Stimulated activated naive CD8-positive, alpha-beta T cell treated with anti-CD3 and anti-CD28 coated beads, Interleukin-15, amount 100 ng/mL, for 72 hours (primary cell): ENCODE data around the gene USP10.
A peak's percentile ranks its signal among the peaks of the same experiment; 100 is the strongest.

Experiments used
- ATAC-seq: fragments of 150-1000 bp; cut with Tn5 transposase; 2 replicates; pipeline ENCODE4 v1.10.0; 2021; ENCODE audit warnings: mild to moderate bottlenecking, moderate library complexity
- DNase-seq, 2 donors: peaks; one replicate each; pipeline ENCODE4 v3.0.0; 2021 to 2022
- H3K27ac Mint-ChIP-seq, 2 donors: one replicate each; pipeline ENCODE4 v1.8.0; 2022; ENCODE audit warnings: mild to moderate bottlenecking in 2 of 2, mixed read lengths in 2 of 2, moderate library complexity in 2 of 2
- H3K27me3 Mint-ChIP-seq: one replicate; pipeline ENCODE4 v1.8.0; 2022; ENCODE audit warnings: mixed read lengths
- H3K4me1 Mint-ChIP-seq: one replicate; pipeline ENCODE4 v1.8.0; 2022; ENCODE audit warnings: mild to moderate bottlenecking, mixed read lengths
- H3K4me3 Mint-ChIP-seq, 2 donors: one replicate each; pipeline ENCODE4 v1.8.0; 2022; ENCODE audit warnings: mild to moderate bottlenecking in 2 of 2, mixed read lengths in 2 of 2, moderate library complexity in 1 of 2
- H3K9me3 Mint-ChIP-seq, 2 donors: one replicate each; pipeline ENCODE4 v1.8.0; 2022; ENCODE audit warnings: mixed read lengths in 2 of 2

USP10 gene

GRCh38 chr16:84800158-84800978 is 100.6 kb downstream of the USP10 start:
- DNase-seq, result no peak
- Mint-ChIP-seq H3K9me3 (peaks cover 0 to 8% of the 10 kb centered on the region in 2 donors), H3K4me1 (no peaks in the 10 kb centered on the region)

DNA sequence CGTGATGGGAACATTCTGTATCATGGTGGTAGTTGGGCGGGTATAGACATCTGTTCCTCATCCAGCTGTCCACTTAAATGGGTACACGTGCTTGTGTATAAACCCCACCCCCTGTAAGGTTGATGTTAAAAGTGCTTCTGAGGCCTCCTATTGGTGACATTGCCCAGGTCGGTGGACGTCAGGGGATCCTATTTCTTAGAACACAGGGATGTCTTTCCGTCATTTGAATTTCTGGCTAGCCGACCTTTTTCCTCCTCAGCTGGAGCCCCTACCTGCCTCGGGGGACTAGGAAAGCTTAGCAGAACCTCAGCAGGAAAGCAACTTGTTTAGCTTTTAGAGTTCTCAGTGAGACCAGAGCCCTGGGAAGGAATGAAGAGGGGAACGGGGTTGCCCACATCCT is 103.3 kb downstream of the USP10 start:
- peaks cover 0 to 8% of the 10 kb centered on the region in 2 donors for H3K9me3 Mint-ChIP-seq
- DNase-seq (no peak), ATAC-seq (no peak)
- H3K27ac Mint-ChIP-seq, result no peak overlapping the region
- peaks cover 8% of the 10 kb centered on the region for H3K27me3 Mint-ChIP-seq
- no peak overlapping the region for H3K4me3 Mint-ChIP-seq
- H3K4me1 Mint-ChIP-seq, result peaks cover 7% of the 10 kb centered on the region

More at GRCh38 chr16:84800158-84800978, 100.6 kb downstream of the USP10 start:
- H3K4me3 Mint-ChIP-seq, result no peak overlapping the region
- H3K27me3 Mint-ChIP-seq, result peaks cover 3% of the 10 kb centered on the region
- H3K27ac Mint-ChIP-seq, result no peak overlapping the region
- ATAC-seq, result no peak

- H3K4me3 Mint-ChIP-seq, result no peak overlapping the region
- H3K27ac Mint-ChIP-seq, result no peak overlapping the region
- peaks cover 0 to 8% of the 10 kb centered on the region in 2 donors for H3K9me3 Mint-ChIP-seq
- H3K27me3 Mint-ChIP-seq, result peaks cover 8% of the 10 kb centered on the region
- H3K4me1 Mint-ChIP-seq, result peaks cover 7% of the 10 kb centered on the region
- DNase-seq (no peak), ATAC-seq (no peak)
Measured at GRCh38 chr16:84804326-84804725, 104.5 kb downstream of the USP10 start.

- DNase-seq, result peak in 1 of 2 donors; percentile 29
- peaks cover 8% of the 10 kb centered on the region for H3K27me3 Mint-ChIP-seq
- no peak overlapping the region for H3K27ac Mint-ChIP-seq
- peak; percentile 64 for ATAC-seq
- peak overlapping the region in 1 of 2 donors; percentile 18 for H3K4me3 Mint-ChIP-seq
- no peaks in the 10 kb centered on the region for H3K9me3 Mint-ChIP-seq
- H3K4me1 Mint-ChIP-seq, result peaks cover 22% of the 10 kb centered on the region
Measured at GRCh38 chr16:84806256-84806889, 106.6 kb downstream of the USP10 start.

- Mint-ChIP-seq H3K4me3 (no peak overlapping the region), H3K27ac (no peak overlapping the region), H3K4me1 (peaks cover 22% of the 10 kb centered on the region), H3K27me3 (peaks cover 8% of the 10 kb centered on the region), H3K9me3 (no peaks in the 10 kb centered on the region)
- ATAC-seq, result no peak
- no peak for DNase-seq
Measured at GRCh38 chr16:84806890-84807258, 107.1 kb downstream of the USP10 start.

DNA sequence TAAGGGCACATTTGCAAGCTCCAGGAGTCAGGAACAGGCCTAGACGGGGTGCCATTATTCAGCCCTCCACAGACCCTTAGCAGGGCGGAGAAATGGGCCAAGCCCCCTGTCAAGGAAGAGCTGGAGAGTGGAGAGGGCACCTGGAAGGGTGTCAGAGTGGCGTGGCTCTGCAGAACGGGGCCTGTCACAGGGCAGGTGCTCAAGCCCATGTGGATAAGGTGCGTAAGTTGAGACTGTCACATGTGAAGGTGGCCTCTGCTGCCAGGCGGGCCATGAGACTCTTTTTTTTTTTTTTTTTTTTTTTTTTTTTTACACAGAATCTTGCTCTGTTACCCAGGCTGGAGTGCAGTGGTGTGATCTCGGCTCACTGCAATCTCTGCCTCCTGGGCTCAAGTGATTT is 108.0 kb downstream of the USP10 start:
- Mint-ChIP-seq H3K27me3 (peaks cover 10% of the 10 kb centered on the region), H3K4me3 (no peak overlapping the region), H3K27ac (no peak overlapping the region), H3K4me1 (peaks cover 27% of the 10 kb centered on the region), H3K9me3 (no peaks in the 10 kb centered on the region)
- DNase-seq (no peak), ATAC-seq (no peak)

GRCh38 chr16:84808826-84809225 is 109.0 kb downstream of the USP10 start:
- Mint-ChIP-seq H3K4me3 (no peak overlapping the region), H3K9me3 (no peaks in the 10 kb centered on the region), H3K27ac (no peak overlapping the region), H3K4me1 (peaks cover 32% of the 10 kb centered on the region), H3K27me3 (peaks cover 18% of the 10 kb centered on the region)
- ATAC-seq (no peak), DNase-seq (no peak)

GRCh38 chr16:84810518-84811273 is 110.9 kb downstream of the USP10 start:
- Mint-ChIP-seq H3K4me3 (peak overlapping the region; percentile 27 to 65), H3K4me1 (peaks cover 32% of the 10 kb centered on the region), H3K9me3 (no peaks in the 10 kb centered on the region), H3K27ac (peak overlapping the region in 1 of 2 donors; percentile 31), H3K27me3 (peaks cover 13% of the 10 kb centered on the region)
- ATAC-seq (peak; percentile 82), DNase-seq (peak in 1 of 2 donors; percentile 45)

GRCh38 chr16:84811529-84811928 is 111.7 kb downstream of the USP10 start:
- DNase-seq (no peak), ATAC-seq (no peak)
- Mint-ChIP-seq H3K9me3 (no peaks in the 10 kb centered on the region), H3K4me1 (peaks cover 25% of the 10 kb centered on the region), H3K27ac (peak overlapping the region in 1 of 2 donors; percentile 12), H3K27me3 (peaks cover 11% of the 10 kb centered on the region), H3K4me3 (peak overlapping the region in 1 of 2 donors; percentile 65)

- Mint-ChIP-seq H3K27ac (no peak overlapping the region), H3K4me1 (peaks cover 25% of the 10 kb centered on the region), H3K4me3 (peak overlapping the region in 1 of 2 donors; percentile 40), H3K27me3 (peaks cover 19% of the 10 kb centered on the region), H3K9me3 (no peaks in the 10 kb centered on the region)
- ATAC-seq (no peak), DNase-seq (no peak)
Measured at GRCh38 chr16:84813141-84813934, 113.5 kb downstream of the USP10 start.

DNA sequence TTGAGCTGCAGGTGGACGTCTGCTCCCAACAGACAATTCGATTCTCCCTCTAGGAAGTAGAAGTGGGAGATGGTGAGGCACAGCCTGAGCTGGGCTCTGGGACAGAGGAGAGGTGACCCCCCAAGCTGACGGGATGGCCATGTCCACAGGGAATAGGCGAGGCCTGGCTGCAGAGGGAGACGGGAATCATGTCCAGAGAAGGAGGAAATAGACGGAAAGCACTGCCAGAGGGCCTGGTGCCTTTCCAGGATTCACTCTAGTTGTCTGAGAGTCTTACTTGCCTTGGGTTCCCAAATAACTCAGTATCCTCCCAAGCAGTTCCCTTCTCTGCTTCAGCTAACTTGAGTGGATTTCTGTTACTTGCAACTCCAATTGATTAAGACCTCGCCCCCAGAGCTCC is 115.7 kb downstream of the USP10 start:
- Mint-ChIP-seq H3K27me3 (peaks cover 41% of the 10 kb centered on the region), H3K4me1 (peaks cover 27% of the 10 kb centered on the region), H3K4me3 (no peak overlapping the region), H3K9me3 (no peaks in the 10 kb centered on the region), H3K27ac (no peak overlapping the region)
- DNase-seq (no peak), ATAC-seq (no peak)

DNA sequence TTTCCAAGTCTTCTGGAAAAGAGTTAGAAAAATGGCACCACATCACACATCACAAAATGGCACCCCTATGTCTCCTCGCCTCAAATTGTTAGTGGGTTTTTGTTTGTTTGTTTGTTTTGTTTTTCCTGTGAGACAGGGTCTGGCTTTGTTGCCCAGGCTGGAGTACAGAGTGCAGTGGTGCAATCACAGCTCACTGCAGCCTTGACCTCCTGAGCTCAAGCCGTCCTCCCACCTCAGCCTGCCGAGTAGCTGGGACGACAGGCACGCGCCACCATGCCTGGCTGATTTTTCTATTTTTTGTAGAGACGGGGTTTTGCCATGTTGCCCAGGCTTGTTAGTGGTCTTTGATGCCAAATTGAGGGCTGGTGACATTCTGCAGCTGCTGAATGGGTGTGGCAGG is 116.2 kb downstream of the USP10 start:
- DNase-seq (no peak), ATAC-seq (no peak)
- H3K27ac Mint-ChIP-seq, result no peak overlapping the region
- peaks cover 46% of the 10 kb centered on the region for H3K27me3 Mint-ChIP-seq
- no peak overlapping the region for H3K4me3 Mint-ChIP-seq
- H3K9me3 Mint-ChIP-seq, result no peaks in the 10 kb centered on the region
- H3K4me1 Mint-ChIP-seq, result peaks cover 27% of the 10 kb centered on the region

DNA sequence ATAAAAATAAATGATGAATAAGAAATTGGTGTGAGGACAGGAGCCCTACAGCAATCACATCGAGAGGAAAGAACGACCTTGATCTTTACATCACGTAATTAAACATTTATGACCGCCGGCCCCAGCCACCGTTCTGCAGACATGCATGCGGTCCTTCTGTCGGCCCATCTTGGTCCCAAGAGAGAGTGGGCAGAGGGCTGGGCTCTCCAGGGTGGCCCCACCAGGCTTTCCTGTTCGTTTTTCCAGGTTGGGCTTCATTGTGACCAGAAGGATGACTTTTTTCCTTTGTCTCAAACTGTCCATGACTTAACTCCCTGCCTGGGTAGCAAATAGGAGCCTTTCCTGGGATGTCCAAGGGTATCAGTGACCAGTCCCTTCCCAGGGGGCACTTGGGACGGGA is 116.7 kb downstream of the USP10 start:
- no peak overlapping the region for H3K4me3 Mint-ChIP-seq
- no peaks in the 10 kb centered on the region for H3K9me3 Mint-ChIP-seq
- peaks cover 51% of the 10 kb centered on the region for H3K27me3 Mint-ChIP-seq

DNA sequence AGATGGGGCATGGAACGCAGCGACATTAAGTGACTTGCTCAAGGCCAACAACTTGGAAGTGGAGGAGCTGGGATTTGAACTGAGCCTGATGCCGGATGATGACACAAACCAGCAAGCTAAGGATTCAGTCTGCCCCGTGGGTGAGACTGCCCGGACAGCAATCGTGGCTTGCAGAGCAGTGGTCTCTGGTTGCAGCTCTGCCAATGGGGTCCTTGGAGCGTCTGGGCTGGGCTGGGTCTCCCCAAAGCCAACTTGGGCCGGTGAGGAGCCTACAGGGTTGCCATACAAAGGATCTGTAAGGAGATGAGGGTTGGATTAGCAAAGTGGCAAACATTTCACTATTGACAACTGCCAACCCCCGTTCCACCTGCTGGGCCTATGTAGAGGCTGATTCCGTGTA is 117.4 kb downstream of the USP10 start:
- Mint-ChIP-seq H3K27me3 (peaks cover 58% of the 10 kb centered on the region), H3K27ac (no peak overlapping the region)

More for the DNA sequence above, 116.7 kb downstream of the USP10 start:
- DNase-seq, result no peak
- no peak for ATAC-seq
- Mint-ChIP-seq H3K4me1 (peaks cover 27% of the 10 kb centered on the region), H3K27ac (no peak overlapping the region)

GRCh38 chr16:84817613-84818012 is 117.8 kb downstream of the USP10 start:
- Mint-ChIP-seq H3K4me3 (no peak overlapping the region), H3K9me3 (no peaks in the 10 kb centered on the region), H3K4me1 (peaks cover 23% of the 10 kb centered on the region), H3K27ac (no peak overlapping the region), H3K27me3 (peaks cover 62% of the 10 kb centered on the region)
- ATAC-seq (no peak), DNase-seq (no peak)

More for the DNA sequence above, 117.4 kb downstream of the USP10 start:
- DNase-seq, result no peak
- Mint-ChIP-seq H3K4me3 (no peak overlapping the region), H3K4me1 (peaks cover 27% of the 10 kb centered on the region), H3K9me3 (no peaks in the 10 kb centered on the region)
- ATAC-seq, result no peak
